HG03521 (cell line): ENCODE results near the gene KLHL25.

Experiments used
- ATAC-seq: cut with Tn5 transposase; IDR thresholded peaks from one replicate; pipeline ENCODE4 v1.9.1; 2021; ENCODE audit warnings: mild to moderate bottlenecking, moderate library complexity; ENCODE audit not compliant: unreplicated experiment

The KLHL25 gene

DNA sequence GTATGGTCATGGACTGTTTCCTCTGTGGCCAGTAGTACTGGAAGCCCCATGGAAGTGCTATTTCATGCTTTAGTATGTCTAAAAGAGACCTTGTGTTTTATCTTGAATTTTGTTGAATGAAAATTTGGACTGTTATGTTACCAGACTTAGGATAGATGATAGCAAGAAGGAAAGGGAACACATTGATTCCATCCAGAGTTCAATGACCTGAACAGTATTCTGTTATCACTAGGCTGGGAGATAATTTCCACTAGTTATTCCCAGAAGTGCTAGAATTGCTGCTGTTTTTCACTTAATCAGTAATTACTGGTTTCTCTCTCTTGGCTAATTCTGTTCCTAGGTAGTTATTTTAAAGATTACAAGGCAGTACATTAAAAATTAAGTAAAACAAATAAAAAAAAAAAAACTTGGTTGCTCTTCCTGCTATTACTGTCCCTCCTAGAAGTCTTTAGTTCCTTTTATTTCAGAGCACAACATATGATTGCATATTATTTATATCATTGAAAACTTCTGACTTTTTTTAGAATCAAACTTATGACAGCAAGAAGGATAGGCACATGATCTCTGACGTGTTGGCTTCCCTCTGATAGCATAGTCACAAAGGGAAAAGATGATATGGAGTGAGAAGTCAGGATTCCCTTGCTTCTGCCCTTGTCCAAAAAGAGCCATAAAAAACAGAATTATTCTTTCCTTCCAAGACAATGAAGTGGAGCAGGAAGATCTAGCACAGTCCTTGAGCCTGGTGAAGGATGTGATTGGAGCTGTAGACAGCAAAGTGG, 72.2 kb downstream of the KLHL25 start:
- ATAC-seq: no peak

GRCh38 chr15:85718981-85719380, 75.7 kb downstream of the KLHL25 start:
- ATAC-seq: no peak

GRCh38 chr15:85718271-85718971, 76.3 kb downstream of the KLHL25 start:
- no peak for ATAC-seq

DNA sequence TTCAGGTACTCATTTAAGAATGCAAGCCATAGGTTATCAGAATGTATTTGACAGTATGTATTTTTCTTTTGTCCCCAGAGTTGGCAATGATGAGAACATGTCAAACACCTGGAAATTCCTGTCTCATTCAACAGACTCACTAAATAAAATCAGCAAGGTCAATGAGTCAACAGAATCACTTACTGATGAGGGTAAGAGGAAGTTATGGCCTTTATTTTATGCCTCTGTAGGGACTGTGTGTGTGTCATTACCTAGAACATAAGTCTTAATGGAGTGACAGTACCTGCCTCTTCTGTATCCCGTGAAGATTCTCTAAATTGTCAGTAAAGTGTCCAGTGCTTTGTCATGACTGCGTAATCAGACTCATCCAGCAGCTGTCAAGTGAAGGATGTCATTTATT, 77.5 kb downstream of the KLHL25 start:
- ATAC-seq: no peak

- no peak for ATAC-seq
Observed at GRCh38 chr15:85716261-85716660, 78.5 kb downstream of the KLHL25 start.

GRCh38 chr15:85711580-85712192, 83.0 kb downstream of the KLHL25 start:
- ATAC-seq: no peak

DNA sequence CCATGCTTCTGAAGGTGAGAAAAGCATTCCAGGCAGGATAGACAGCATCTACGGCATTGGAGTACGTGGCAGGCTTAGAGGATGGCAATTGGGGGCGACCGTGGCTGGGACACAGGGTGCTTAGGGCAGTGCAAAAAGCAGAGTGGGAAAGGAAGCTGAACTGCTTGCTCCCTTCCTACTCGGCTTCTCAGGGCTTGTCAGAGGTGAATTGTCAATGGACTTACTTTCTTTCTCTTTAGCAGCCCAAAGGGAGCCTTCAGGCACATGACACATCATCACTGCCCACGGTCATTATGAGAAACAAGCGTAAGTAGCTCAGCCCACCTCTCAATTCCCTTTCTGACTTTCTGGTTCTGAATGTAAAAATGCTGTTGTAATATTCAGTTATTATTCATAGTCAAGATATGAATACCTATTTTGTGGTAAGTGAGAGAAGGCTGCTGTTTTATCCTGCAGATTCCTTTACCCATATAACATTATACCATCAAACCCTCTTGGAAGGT, 84.3 kb downstream of the KLHL25 start:
- peak; percentile 41 for ATAC-seq
